K562 (cell line): ENCODE measurements around the gene PDF. TPM values are rescaled to one million over a fixed set of nuclear protein-coding genes. Genes with fewer than 3 reads are reported as not detected.

ENCODE experiments used
- ETV5 ChIP-seq: sonication (generic); formaldehyde crosslinking; IDR thresholded peaks from 2 replicates; pipeline ENCODE4 v1.4.0; 2020; ENCODE audit warnings: low read depth, mild to moderate bottlenecking, missing genetic modification reagents
- FOXP1 ChIP-seq: sonication (generic); formaldehyde crosslinking; IDR thresholded peaks from 2 replicates; pipeline ENCODE4 v1.8.0; 2022; ENCODE audit warnings: mild to moderate bottlenecking, missing genetic modification reagents
- GABPA ChIP-seq: fragments of 200-800 bp; sonication (Bioruptor generic); conservative IDR thresholded peaks from 2 replicates; pipeline ENCODE4 v1.6.1; 2016; ENCODE audit warnings: low read depth, missing genetic modification characterization, missing compliant biosample characterization
- MAZ ChIP-seq, 2 experiments: fragments of 450-650 bp in 1 of 2; sonication (generic) in 1 of 2; formaldehyde crosslinking; IDR thresholded peaks in 1 of 2; conservative IDR thresholded peaks in 1 of 2; 2 replicates each; pipeline versions ENCODE4 v1.4.0 to v1.5.0; 2020; ENCODE audit warnings: mild to moderate bottlenecking in 1 of 2, missing genetic modification reagents in 1 of 2
- MED1 ChIP-seq: sonication (generic); formaldehyde crosslinking; IDR thresholded peaks from 2 replicates; pipeline ENCODE4 v1.8.1; 2023; ENCODE audit warnings: missing genetic modification reagents, borderline replicate concordance
- NR3C1 ChIP-seq: sonication (generic); formaldehyde crosslinking; IDR thresholded peaks from 2 replicates; pipeline ENCODE4 v1.8.1; 2022; ENCODE audit warnings: missing genetic modification reagents
- PURB ChIP-seq: sonication (generic); formaldehyde crosslinking; IDR thresholded peaks from 2 replicates; pipeline ENCODE4 v1.9.0; 2021; ENCODE audit warnings: low read depth, mild to moderate bottlenecking, missing genetic modification reagents
- RBBP5 ChIP-seq: fragments of 200-600 bp; sonication (generic); IDR thresholded peaks from 2 replicates; pipeline ENCODE4 v1.6.1; 2012; ENCODE audit warnings: borderline replicate concordance, mild to moderate bottlenecking, low read length, control low read depth, inconsistent platforms; ENCODE audit not compliant: insufficient read depth, poor library complexity, severe bottlenecking
- TFAM ChIP-seq: fragments of 250-450 bp; sonication (Bioruptor Pico); conservative IDR thresholded peaks from 2 replicates; pipeline ENCODE4 v1.5.0; 2021; ENCODE audit warnings: mild to moderate bottlenecking, moderate library complexity
- ZFX ChIP-seq: sonication (generic); formaldehyde crosslinking; IDR thresholded peaks from 2 replicates; pipeline ENCODE4 v1.8.0; 2022; ENCODE audit warnings: mild to moderate bottlenecking, missing genetic modification reagents, moderate library complexity
- polyA plus RNA-seq, 8 experiments: library from polyadenylated mRNA; depleted of rRNA in 4 of 8; stranded (reverse) in 5 of 8; unstranded in 3 of 8; fragments of >200 nt; fragmentation: Nextera tagmentation in 2 of 8; fragmentation: Illumina TruSeq in 1 of 8; extraction: Ambion mirVana in 2 of 8; extraction: Trizol in 1 of 8; gene quantifications; 2 replicates each; pipeline versions ENCODE4 v1.2.1 to v1.2.3, GENCODE V29; 2011 to 2014; ENCODE audit warnings: inconsistent platforms in 1 of 8, missing spikeins in 1 of 8
- total RNA-seq, 7 experiments: library from RNA; depleted of rRNA in 6 of 7; stranded (reverse); fragments of >200 nt in 6 of 7; fragmentation: Illumina TruSeq in 2 of 7; extraction: Trizol in 2 of 7; gene quantifications; 2 replicates each; pipeline versions ENCODE4 v1.2.1 to v1.2.3, GENCODE V29; 2011 to 2021; ENCODE audit warnings: low replicate concordance in 1 of 7
- TF ChIP-seq, protein P1 (sequence below), 3 experiments: fragments of 200-800 bp in 1 of 3; fragments of 250-450 bp in 1 of 3; fragments of 450-650 bp in 1 of 3; sonication (Bioruptor Pico) in 1 of 3; sonication (Bioruptor generic) in 1 of 3; formaldehyde crosslinking in 1 of 3; IDR thresholded peaks; 2 replicates each; pipeline versions ENCODE4 v1.6.1 to v1.8.0; 2016 to 2022; ENCODE audit warnings: mild to moderate bottlenecking in 2 of 3, missing genetic modification characterization in 2 of 3, missing compliant biosample characterization in 1 of 3, moderate library complexity in 1 of 3
- TF ChIP-seq, protein P2 (sequence below), 2 experiments: fragments of 450-650 bp; formaldehyde crosslinking in 1 of 2; IDR thresholded peaks; 2 replicates each; pipeline versions ENCODE4 v1.4.0 to v1.6.1; 2014 to 2020; ENCODE audit warnings: mild to moderate bottlenecking in 2 of 2, borderline replicate concordance in 1 of 2, low read depth in 1 of 2

PDF gene
- total and polyA plus RNA-seq, 9 of the 15 experiments (the other 6 are each of a cell fraction or from before 2014, with no cell fraction given) = 0.15 to 72.4 (median 5.6) TPM

DNA sequence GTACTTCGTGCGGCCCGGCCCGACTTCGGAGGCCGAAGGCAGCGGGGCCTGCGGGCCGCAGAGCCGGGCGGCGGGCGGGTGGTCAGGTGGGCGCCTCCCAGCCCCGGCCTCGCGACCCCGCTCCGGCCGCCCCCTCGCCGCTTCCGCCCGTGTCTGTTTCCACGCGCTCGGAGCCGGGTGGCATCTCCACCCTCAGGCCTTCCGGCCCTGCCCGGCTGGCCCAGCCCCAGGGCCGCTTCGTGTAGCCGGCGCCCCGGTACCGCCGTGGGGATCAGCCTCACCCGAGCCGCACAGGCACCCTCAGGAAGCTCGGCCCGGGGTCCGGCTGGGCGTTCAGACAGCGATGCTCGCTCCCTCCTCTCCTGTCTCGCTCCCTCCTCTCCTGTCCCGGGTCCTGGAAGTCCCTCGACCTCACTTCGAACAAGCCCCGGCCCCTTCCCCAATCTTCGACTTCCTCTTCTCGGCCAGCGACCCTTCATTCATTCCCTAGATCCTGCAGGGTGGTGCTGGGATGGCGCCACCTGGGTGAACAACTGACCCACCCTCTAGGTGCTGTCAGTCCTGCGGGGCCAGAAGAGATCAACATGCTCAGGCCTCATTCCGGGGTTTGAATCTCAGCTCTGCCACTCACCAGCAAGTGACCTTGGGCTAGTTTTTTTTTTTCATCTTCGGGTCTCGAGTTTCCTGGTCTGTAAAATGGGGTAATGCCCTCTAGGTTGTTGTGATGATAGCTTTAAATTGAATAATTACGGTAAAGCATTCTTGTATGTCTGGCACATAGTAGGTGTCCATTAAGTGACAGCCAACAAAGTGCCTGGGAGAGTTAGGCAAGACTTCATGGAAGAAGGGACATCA, 18.6 kb downstream of the PDF start (continued):
- TF ChIP-seq, protein P1, sequence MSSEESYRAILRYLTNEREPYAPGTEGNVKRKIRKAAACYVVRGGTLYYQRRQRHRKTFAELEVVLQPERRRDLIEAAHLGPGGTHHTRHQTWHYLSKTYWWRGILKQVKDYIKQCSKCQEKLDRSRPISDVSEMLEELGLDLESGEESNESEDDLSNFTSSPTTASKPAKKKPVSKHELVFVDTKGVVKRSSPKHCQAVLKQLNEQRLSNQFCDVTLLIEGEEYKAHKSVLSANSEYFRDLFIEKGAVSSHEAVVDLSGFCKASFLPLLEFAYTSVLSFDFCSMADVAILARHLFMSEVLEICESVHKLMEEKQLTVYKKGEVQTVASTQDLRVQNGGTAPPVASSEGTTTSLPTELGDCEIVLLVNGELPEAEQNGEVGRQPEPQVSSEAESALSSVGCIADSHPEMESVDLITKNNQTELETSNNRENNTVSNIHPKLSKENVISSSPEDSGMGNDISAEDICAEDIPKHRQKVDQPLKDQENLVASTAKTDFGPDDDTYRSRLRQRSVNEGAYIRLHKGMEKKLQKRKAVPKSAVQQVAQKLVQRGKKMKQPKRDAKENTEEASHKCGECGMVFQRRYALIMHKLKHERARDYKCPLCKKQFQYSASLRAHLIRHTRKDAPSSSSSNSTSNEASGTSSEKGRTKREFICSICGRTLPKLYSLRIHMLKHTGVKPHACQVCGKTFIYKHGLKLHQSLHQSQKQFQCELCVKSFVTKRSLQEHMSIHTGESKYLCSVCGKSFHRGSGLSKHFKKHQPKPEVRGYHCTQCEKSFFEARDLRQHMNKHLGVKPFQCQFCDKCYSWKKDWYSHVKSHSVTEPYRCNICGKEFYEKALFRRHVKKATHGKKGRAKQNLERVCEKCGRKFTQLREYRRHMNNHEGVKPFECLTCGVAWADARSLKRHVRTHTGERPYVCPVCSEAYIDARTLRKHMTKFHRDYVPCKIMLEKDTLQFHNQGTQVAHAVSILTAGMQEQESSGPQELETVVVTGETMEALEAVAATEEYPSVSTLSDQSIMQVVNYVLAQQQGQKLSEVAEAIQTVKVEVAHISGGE (CRISPR knock-in tag; IDR thresholded peaks at IDR 0.05) = peak in 1 of 3 experiments; percentile 59; a peak in 2 of 6 replicates
- TF ChIP-seq MED1 (CRISPR knock-in tag) = 0 out of 2 replicates have a peak, but pooled peaks have one; percentile 32
- 0 out of 4 replicates have a peak, but pooled peaks of 1 of the 2 experiments have one; percentile 10 for TF ChIP-seq MAZ (CRISPR knock-in tag; conservative IDR thresholded peaks at IDR 0.05 in 1 of 2, IDR thresholded peaks at IDR 0.05 in 1 of 2)
- no peak for TF ChIP-seq PURB (CRISPR knock-in tag)
- no peak for TF ChIP-seq ETV5
- peak; percentile 63 for TF ChIP-seq RBBP5
- TF ChIP-seq GABPA (tag) = peak; percentile 62; the same call in 1 of the 2 replicates
- no peak for TF ChIP-seq NR3C1 (CRISPR knock-in tag)
- no peak for TF ChIP-seq TFAM (CRISPR knock-in tag)
- 0 out of 2 replicates have a peak, but pooled peaks have one; percentile 64 for TF ChIP-seq FOXP1
- TF ChIP-seq, protein P2, sequence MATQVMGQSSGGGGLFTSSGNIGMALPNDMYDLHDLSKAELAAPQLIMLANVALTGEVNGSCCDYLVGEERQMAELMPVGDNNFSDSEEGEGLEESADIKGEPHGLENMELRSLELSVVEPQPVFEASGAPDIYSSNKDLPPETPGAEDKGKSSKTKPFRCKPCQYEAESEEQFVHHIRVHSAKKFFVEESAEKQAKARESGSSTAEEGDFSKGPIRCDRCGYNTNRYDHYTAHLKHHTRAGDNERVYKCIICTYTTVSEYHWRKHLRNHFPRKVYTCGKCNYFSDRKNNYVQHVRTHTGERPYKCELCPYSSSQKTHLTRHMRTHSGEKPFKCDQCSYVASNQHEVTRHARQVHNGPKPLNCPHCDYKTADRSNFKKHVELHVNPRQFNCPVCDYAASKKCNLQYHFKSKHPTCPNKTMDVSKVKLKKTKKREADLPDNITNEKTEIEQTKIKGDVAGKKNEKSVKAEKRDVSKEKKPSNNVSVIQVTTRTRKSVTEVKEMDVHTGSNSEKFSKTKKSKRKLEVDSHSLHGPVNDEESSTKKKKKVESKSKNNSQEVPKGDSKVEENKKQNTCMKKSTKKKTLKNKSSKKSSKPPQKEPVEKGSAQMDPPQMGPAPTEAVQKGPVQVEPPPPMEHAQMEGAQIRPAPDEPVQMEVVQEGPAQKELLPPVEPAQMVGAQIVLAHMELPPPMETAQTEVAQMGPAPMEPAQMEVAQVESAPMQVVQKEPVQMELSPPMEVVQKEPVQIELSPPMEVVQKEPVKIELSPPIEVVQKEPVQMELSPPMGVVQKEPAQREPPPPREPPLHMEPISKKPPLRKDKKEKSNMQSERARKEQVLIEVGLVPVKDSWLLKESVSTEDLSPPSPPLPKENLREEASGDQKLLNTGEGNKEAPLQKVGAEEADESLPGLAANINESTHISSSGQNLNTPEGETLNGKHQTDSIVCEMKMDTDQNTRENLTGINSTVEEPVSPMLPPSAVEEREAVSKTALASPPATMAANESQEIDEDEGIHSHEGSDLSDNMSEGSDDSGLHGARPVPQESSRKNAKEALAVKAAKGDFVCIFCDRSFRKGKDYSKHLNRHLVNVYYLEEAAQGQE (IDR thresholded peaks at IDR 0.05; ENCODE audit: borderline replicate concordance) = no peak; the same call in 1 of the 2 replicates
- TF ChIP-seq, protein P2 (CRISPR knock-in tag; IDR thresholded peaks at IDR 0.05; ENCODE audit: low read depth) = peak; percentile 80
- TF ChIP-seq ZFX (CRISPR knock-in tag) = peak; percentile 63; the same call in 1 of the 2 replicates
